CD14-positive monocyte (primary cell): ENCODE measurements around the gene MKKS. TPM values are rescaled to one million over a fixed set of nuclear protein-coding genes. Genes with fewer than 3 reads are reported as not detected.

Source experiments
- DNase-seq, 3 donors: peaks; one replicate each; pipeline ENCODE4 v3.0.0-alpha.2; 2011 to 2022
- H2AFZ ChIP-seq: 2 replicates; pipeline ENCODE4 v1.6.0; 2012; ENCODE audit warnings: mild to moderate bottlenecking, low read depth, low read length, inconsistent platforms; ENCODE audit not compliant: insufficient read depth, poor library complexity, severe bottlenecking
- H3K27ac ChIP-seq, 2 donors: 1 replicate in 1 of 2; 2 replicates in 1 of 2; pipeline ENCODE4 v1.5.1; 2012 to 2013; ENCODE audit warnings: low read length in 2 of 2, control low read depth in 1 of 2, inconsistent platforms in 1 of 2, low read depth in 1 of 2, mild to moderate bottlenecking in 1 of 2
- H3K27me3 ChIP-seq, 2 donors: one replicate each; pipeline versions ENCODE4 v1.6.0 to v1.6.1; 2011 to 2013; ENCODE audit warnings: low read length in 2 of 2; ENCODE audit not compliant: control insufficient read depth in 2 of 2, insufficient read depth in 2 of 2
- H3K36me3 ChIP-seq, 2 donors: replicated peaks in 1 of 2; 1 replicate in 1 of 2; 2 replicates in 1 of 2; pipeline versions ENCODE4 v1.5.1 to v1.6.1; 2012 to 2013; ENCODE audit warnings: low read length in 2 of 2, control low read depth in 1 of 2, inconsistent platforms in 1 of 2, mild to moderate bottlenecking in 1 of 2; ENCODE audit not compliant: insufficient read depth in 2 of 2, control insufficient read depth in 1 of 2
- H3K4me1 ChIP-seq, 2 donors: 1 replicate in 1 of 2; 2 replicates in 1 of 2; pipeline versions ENCODE4 v1.5.1 to v1.6.1; 2012 to 2013; ENCODE audit warnings: low read length in 2 of 2, control low read depth in 1 of 2, inconsistent platforms in 1 of 2, mild to moderate bottlenecking in 1 of 2, moderate library complexity in 1 of 2; ENCODE audit not compliant: insufficient read depth in 2 of 2, control insufficient read depth in 1 of 2
- H3K4me2 ChIP-seq: replicated peaks from 2 replicates; pipeline ENCODE3; 2012; ENCODE audit warnings: low read length, moderate library complexity, mild to moderate bottlenecking; ENCODE audit not compliant: poor library complexity, severe bottlenecking; ENCODE audit errors: extremely low read depth
- H3K4me3 ChIP-seq, 3 experiments: fragments of 200-600 bp in 1 of 3; sonication (generic) in 1 of 3; replicated peaks in 1 of 3; 1 replicate in 2 of 3; 2 replicates in 1 of 3; pipeline ENCODE4 v1.5.1; 2011 to 2013; ENCODE audit warnings: low read length in 3 of 3, mild to moderate bottlenecking in 3 of 3, control low read depth in 2 of 3, low read depth in 2 of 3, inconsistent platforms in 1 of 3, moderate library complexity in 1 of 3
- H3K79me2 ChIP-seq: 2 replicates; pipeline ENCODE4 v1.6.0; 2012; ENCODE audit warnings: mild to moderate bottlenecking, control low read depth, inconsistent platforms, low read length, moderate library complexity; ENCODE audit not compliant: insufficient read depth
- H3K9ac ChIP-seq: 2 replicates; pipeline ENCODE4 v1.6.0; 2017; ENCODE audit warnings: low read length, mild to moderate bottlenecking; ENCODE audit not compliant: insufficient read depth, poor library complexity, severe bottlenecking
- H3K9me3 ChIP-seq, 2 donors: replicated peaks in 1 of 2; 1 replicate in 1 of 2; 2 replicates in 1 of 2; pipeline versions ENCODE4 v1.5.1 to v1.6.1; 2012 to 2013; ENCODE audit warnings: low read length in 2 of 2, control low read depth in 1 of 2; ENCODE audit not compliant: control insufficient read depth in 1 of 2, insufficient read depth in 1 of 2
- H4K20me1 ChIP-seq: 2 replicates; pipeline ENCODE4 v1.6.0; 2012; ENCODE audit warnings: mild to moderate bottlenecking, low read length, control low read depth, moderate library complexity; ENCODE audit not compliant: insufficient read depth
- H3K27ac Mint-ChIP-seq, 7 donors: one replicate each; pipeline ENCODE4 v1.8.0; 2020; ENCODE audit warnings: mild to moderate bottlenecking in 7 of 7, mixed read lengths in 7 of 7, moderate library complexity in 6 of 7, inconsistent platforms in 2 of 7
- H3K27me3 Mint-ChIP-seq, 3 donors: one replicate each; pipeline ENCODE4 v1.8.0; 2021 to 2022; ENCODE audit warnings: low read depth in 3 of 3, mild to moderate bottlenecking in 3 of 3, mixed read lengths in 3 of 3, moderate library complexity in 3 of 3, inconsistent platforms in 1 of 3
- H3K36me3 Mint-ChIP-seq, 2 donors: one replicate each; pipeline ENCODE4 v1.8.0; 2020; ENCODE audit warnings: mixed read lengths in 2 of 2, inconsistent platforms in 1 of 2, mild to moderate bottlenecking in 1 of 2
- H3K4me1 Mint-ChIP-seq: one replicate; pipeline ENCODE4 v1.8.0; 2020; ENCODE audit warnings: mild to moderate bottlenecking, mixed read lengths
- H3K4me3 Mint-ChIP-seq, 2 donors: one replicate each; pipeline ENCODE4 v1.8.0; 2020; ENCODE audit warnings: mild to moderate bottlenecking in 2 of 2, mixed read lengths in 2 of 2, moderate library complexity in 1 of 2
- H3K9me3 Mint-ChIP-seq, 7 donors: one replicate each; pipeline ENCODE4 v1.8.0; 2020 to 2022; ENCODE audit warnings: mixed read lengths in 7 of 7, mild to moderate bottlenecking in 6 of 7, moderate library complexity in 6 of 7, inconsistent platforms in 2 of 7
- whole genome bisulfite sequencing: methylation state at CpG from one replicate; pipeline ENCODE4 v1.1.5; 2013; ENCODE audit warnings: missing lambda C conversion rate; ENCODE audit not compliant: insufficient coverage; 5-methylcytosine and 5-hydroxymethylcytosine counted together
- intact Hi-C, 2 donors: fragments of 100-400 bp; cut with micrococcal nuclease; formaldehyde crosslinking; loops; one replicate each; pipeline versions ENCODE4 v1.15.0 to v1.15.1; 2023
- polyA plus RNA-seq, 3 donors: library from polyadenylated mRNA; depleted of rRNA in 1 of 3; unstranded in 2 of 3; stranded (reverse) in 1 of 3; fragments of 300-500 nt in 2 of 3; fragments of >200 nt in 1 of 3; fragmentation: Illumina TruSeq in 2 of 3; gene quantifications; 1 replicate in 2 of 3; 2 replicates in 1 of 3; pipeline ENCODE4 v1.2.3, GENCODE V29; 2012 to 2021
- TF ChIP-seq, protein P1 (sequence below): fragments of 200-600 bp; IDR thresholded peaks from one replicate; pipeline ENCODE4 v1.8.0; 2022; ENCODE audit warnings: antibody characterized with exemption, mild to moderate bottlenecking

Gene MKKS
- polyA plus RNA-seq, 3 donors = 4.8 to 34.6 (median 31.8) TPM

DNA sequence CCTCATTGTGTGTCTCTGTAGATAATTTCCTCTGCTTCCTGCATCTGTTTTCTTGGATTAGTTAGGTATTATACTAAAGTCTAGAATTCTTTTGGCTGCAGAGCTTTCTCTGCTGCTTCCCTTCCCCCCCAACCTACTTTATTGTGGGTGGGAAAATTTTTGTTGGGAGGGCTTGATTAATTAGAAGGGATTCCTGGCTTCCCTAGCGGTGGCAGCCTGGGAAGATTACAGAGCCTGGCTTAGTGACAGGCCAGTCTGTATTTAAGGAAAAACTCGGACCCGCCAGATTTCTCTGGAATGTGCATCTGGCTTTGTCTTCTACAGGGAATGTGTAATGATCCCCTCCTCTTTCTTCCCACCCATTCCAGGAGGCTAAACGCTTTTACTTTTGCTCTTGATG, 32.3 kb upstream of the MKKS start:
- Mint-ChIP-seq H3K27me3 (peaks cover 0 to 2% (median 0%) of the 10 kb centered on the region in 3 donors), H3K4me3 (no peak overlapping the region), H3K9me3 (peaks cover 9 to 18% (median 12%) of the 10 kb centered on the region in 7 donors), H3K27ac (no peak overlapping the region), H3K4me1 (peaks cover 41% of the 10 kb centered on the region), H3K36me3 (peaks cover 7 to 26% of the 10 kb centered on the region in 2 donors)
- no peak for DNase-seq
- Histone ChIP-seq H3K4me1 (peaks cover 17 to 28% of the 10 kb centered on the region in 2 donors), H3K9me3 (peaks cover 11 to 12% of the 10 kb centered on the region in 2 donors), H3K36me3 (no peaks in the 10 kb centered on the region), H3K4me3 (no peak overlapping the region), H3K9ac (no peak overlapping the region), H3K4me2 (no peak overlapping the region), H3K79me2 (peaks cover 12% of the 10 kb centered on the region), H4K20me1 (no peaks in the 10 kb centered on the region), H3K27ac (no peak overlapping the region), H3K27me3 (no peaks in the 10 kb centered on the region), H2AFZ (no peak overlapping the region)
- intact Hi-C loops = no loop called here
- WGBS = 100% methylated on average over 1 of the region's 4 CpGs
- TF ChIP-seq, protein P1, sequence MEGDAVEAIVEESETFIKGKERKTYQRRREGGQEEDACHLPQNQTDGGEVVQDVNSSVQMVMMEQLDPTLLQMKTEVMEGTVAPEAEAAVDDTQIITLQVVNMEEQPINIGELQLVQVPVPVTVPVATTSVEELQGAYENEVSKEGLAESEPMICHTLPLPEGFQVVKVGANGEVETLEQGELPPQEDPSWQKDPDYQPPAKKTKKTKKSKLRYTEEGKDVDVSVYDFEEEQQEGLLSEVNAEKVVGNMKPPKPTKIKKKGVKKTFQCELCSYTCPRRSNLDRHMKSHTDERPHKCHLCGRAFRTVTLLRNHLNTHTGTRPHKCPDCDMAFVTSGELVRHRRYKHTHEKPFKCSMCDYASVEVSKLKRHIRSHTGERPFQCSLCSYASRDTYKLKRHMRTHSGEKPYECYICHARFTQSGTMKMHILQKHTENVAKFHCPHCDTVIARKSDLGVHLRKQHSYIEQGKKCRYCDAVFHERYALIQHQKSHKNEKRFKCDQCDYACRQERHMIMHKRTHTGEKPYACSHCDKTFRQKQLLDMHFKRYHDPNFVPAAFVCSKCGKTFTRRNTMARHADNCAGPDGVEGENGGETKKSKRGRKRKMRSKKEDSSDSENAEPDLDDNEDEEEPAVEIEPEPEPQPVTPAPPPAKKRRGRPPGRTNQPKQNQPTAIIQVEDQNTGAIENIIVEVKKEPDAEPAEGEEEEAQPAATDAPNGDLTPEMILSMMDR = no peak

DNA sequence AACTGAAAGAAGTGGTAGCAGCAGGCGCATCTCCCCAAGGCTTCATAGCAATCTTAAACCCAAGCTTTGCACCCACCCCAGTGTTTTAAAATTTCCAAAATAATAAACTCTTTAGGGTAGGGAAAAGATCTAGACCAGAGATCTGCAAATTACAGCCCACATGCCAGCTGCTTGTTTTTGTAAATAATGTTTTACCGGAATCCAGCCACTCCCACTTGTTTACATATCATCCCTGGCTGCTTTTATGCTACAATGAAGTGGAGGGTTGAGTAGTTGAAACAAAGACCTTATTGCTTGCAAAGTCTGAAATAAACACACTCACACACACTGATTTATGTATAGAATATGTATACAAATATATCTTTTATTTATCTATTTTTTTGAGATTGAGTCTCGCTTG, 31.1 kb upstream of the MKKS start:
- H4K20me1 ChIP-seq = no peaks in the 10 kb centered on the region
- no peak overlapping the region for H2AFZ ChIP-seq
- no peaks in the 10 kb centered on the region for H3K36me3 ChIP-seq
- TF ChIP-seq, protein P1 = no peak
- H3K9me3 ChIP-seq = peaks cover 10 to 16% of the 10 kb centered on the region in 2 donors
- no peak overlapping the region for H3K27ac ChIP-seq
- no peaks in the 10 kb centered on the region for H3K27me3 ChIP-seq
- Mint-ChIP-seq H3K4me1 (peaks cover 40% of the 10 kb centered on the region), H3K9me3 (peaks cover 9 to 22% (median 12%) of the 10 kb centered on the region in 7 donors), H3K27me3 (peaks cover 0 to 2% (median 0%) of the 10 kb centered on the region in 3 donors), H3K36me3 (peaks cover 13 to 32% of the 10 kb centered on the region in 2 donors), H3K4me3 (no peak overlapping the region), H3K27ac (no peak overlapping the region)
- H3K4me2 ChIP-seq = no peak overlapping the region
- no peak overlapping the region for H3K9ac ChIP-seq
- peaks cover 14 to 21% of the 10 kb centered on the region in 2 donors for H3K4me1 ChIP-seq
- DNase-seq = no peak
- no peak overlapping the region for H3K4me3 ChIP-seq
- peaks cover 18% of the 10 kb centered on the region for H3K79me2 ChIP-seq
- 100% methylated on average over 1 of the region's 3 CpGs for WGBS
- intact Hi-C loops = no loop called here
